HG02938 (cell line): Measurements from ENCODE around the gene YJEFN3.

Experiments
- ATAC-seq: cut with Tn5 transposase; IDR thresholded peaks from one replicate; pipeline ENCODE4 v1.9.1; 2021; ENCODE audit warnings: mild to moderate bottlenecking, moderate library complexity; ENCODE audit not compliant: unreplicated experiment

The YJEFN3 gene, protein sequence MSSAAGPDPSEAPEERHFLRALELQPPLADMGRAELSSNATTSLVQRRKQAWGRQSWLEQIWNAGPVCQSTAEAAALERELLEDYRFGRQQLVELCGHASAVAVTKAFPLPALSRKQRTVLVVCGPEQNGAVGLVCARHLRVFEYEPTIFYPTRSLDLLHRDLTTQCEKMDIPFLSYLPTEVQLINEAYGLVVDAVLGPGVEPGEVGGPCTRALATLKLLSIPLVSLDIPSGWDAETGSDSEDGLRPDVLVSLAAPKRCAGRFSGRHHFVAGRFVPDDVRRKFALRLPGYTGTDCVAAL

DNA sequence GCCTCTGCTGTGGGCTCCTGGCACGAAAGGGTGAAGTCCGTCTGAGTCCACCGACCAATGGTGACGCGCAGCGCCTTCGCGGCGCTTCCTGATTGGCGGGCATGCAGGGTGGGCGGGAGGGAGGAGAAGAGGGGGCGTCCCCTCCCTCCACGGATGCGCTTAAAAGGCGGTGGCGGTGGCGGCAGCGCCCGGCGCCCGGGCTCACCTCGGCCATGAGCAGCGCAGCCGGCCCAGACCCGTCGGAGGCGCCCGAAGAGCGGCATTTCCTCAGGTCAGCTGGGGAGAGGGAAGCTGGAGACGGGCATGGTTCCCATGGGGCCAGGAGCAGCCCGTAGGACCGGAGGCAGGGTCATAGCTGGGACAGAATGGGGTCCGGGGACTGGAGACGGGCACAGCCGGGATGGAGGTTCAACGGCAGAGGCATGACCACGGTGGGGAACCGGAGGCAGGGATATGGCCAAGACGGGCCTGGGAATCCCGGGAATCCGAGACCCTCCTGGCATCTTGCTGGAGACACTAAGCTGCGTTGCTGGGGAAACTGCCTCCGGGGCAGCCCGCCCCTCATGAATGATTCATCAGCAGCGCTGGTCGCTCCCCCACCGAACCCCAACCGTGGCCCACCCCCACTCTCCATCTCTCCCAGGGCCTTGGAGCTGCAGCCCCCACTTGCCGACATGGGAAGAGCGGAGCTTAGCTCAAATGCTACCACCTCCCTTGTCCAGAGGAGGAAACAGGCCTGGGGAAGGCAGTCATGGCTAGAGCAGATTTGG is at the start of gene YJEFN3:
Gene YJEFN3, plus strand, starts transcription at position 191 of the 770 bp plus-strand sequence. Its CDS starts 22 bp downstream, at position 213.
- no peak for ATAC-seq

DNA sequence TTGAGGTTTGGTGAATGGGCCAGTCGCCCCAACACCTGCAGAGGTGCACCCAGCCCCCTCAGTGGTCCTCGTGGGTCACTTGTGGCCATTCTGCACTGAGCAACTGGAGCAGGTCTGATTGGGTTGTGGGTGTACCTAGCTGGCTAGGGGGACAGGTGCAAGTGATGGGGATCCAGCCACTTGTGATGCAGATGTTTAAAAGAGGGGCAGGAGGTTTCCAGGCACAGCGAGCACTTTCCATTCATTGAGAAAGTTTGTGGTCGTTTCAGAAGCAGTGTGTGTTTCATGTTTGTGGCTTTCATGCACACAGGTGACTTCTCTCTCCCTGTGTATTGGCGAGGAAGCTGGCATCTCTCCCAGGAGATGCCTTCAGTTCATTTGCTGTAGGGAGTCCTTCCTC is 48.0 kb upstream of the YJEFN3 start:
- no peak for ATAC-seq

DNA sequence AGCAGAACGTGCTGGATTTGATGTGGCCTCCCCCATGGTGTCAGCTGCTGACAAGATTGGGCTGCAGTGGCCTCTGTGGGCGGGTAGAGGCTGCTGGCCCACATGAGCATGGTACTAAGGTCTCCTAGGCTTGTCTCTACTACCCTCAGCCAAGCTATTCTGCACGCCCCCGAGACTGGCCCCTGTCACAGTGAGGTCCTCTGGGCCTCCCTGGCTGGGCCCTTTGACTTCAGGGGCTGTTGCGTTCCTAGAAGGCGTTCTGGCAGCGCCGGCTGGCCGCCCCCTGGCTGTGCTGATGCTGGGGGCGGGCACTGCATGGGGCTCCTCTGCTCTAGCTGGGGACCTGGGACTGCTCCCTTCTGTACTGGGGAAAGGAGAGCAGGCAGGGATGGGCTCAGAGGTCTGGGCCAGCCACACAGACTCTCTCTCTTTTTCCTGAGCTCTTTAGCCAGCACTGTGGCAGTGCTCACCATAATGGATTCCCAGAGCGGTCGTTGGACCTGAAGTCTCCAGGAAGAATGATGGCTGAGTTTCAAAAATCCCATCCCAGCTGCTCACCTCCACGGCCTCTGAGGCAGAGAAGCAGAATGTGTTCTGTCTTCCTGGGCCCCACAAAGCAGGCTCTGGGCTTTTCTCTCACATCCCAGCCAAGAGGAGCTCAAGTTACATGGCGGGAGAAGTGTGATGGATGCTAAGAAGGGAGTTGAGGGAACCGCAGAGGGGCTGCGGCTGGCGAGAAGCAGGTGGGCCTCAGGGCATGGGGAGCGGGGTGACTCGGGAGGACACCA is 45.7 kb upstream of the YJEFN3 start:
- no peak for ATAC-seq

DNA sequence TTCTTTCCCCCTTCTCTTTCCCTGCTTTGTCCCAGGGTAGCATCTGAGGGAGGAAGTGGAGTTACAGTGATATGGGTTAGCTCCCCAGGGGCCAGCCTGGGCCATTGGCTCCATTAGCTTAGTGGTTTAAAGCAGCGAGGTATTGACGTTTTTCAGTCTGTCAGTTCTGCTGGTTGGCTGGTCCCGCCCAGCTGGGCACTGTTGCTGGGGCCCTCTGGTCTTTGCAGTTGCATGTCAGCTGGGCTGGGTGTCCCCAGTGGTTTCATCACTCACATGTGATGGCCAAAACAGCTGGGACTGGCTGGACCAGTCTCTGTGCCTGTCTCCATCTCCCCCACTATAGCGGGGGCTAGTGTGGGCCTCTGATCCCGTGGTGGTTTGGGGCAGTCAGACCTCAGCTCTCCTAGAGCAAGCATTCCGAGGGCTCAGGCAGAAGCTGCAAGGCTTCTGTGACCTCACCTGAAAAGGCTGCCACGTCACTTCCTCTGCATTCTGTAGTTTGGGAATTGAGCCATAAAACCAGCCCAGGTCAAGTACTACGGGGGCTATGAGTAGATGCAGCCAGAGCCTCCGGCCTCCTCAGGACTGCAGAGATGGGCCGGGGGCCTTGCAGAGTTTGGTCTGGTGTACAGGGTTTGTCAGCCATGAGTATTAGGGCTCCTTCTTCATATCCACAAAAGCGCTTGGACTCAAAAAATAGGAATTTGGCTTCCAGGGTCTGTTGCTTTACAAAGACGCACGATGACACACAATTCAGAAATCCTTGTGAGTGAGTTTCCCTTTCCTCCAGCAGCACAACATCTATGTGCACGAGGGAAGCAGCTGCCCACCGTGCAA is 43.3 kb upstream of the YJEFN3 start:
- ATAC-seq = no peak

DNA sequence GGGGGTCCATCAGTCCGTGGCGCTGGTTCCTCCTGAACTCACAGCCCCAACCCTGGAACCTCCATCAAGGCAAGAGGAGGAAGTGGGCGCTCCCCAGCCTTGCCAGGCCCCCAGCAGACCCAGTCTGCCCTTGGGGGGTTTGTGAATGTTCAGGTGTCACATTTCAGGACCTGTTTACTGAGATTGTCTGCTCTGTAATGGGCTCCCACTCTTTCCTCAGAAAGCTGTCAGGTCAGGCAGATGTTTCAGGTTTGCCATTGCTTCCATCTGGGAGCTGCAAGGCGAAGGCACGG is 42.8 kb upstream of the YJEFN3 start:
- no peak for ATAC-seq

DNA sequence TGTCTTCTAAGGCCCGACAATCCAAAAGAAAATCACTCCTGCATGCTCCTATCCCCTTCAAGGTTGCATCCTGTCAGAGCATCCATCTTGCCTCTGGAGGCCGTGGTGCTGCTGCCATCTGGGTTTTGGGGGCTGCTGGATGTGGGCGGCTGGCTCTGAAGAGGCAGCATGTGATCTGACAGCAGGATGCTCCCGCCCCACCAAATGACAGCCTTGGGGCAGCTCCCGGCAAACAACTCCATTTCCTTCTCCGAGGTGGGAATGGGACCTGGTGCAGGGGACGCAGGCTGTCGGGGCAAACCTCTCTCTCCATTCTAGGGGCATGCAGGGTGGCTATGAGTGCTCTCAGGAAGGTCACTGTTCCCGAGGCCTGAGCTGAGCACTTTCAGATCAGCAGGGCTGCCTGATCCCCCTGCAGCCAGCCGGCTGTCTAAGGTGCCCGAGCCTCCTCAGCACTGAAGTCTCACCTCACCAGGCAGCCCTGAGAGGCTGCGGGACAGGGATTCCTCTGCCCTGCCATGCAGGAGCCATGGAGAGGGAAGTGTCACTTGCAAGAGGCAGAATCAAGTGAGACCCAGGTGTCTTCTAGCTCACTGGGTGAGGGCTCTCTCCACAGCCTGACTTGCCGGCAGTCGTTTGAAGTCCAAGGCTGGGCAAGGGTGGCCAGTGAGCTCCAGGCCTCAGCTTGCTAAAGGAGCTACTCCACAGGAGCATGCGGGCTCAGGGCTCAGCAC is 42.2 kb upstream of the YJEFN3 start:
- ATAC-seq = no peak

DNA sequence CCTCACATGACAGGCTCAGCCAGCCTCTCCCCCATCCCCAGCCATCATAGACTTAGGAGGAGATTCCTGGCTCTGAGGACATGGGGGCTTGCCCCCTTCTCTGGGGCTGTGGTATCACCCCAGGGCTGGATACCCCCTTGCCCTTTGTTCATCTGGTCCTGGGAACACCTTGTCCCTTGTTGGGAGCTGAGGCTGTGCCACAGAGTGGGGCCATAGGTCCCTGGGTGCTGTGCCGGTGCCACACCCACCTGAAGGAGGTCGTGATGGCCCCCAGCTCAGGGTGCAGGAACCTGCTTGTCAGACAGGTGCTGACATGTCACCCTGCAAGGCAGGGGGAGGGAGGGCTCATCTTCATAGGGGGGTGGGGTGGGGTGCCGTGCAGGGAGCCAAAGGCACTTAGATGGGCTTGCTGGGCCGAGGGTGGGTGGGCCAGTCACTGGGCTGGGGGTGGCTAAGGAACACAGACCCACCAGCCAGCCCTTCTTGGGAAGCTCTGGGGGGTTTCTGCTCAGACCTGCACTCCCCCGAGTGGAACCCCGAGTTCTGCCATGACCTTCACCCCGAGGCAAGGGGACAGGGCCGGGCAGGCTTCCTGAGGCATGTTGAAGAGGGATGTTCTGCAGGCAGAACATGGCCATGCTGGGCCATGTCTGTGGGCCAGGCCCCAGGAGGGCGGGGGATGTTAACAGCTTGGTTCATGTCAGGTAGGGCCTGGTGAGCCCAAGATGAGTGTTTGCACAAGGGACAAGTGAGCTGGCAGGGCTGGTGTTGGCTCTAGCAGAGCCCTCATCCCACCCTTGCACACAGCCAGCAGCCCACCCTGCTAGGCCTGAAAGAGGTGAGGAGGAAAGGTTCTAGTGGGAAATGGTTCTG is 41.4 kb upstream of the YJEFN3 start:
- ATAC-seq = no peak

DNA sequence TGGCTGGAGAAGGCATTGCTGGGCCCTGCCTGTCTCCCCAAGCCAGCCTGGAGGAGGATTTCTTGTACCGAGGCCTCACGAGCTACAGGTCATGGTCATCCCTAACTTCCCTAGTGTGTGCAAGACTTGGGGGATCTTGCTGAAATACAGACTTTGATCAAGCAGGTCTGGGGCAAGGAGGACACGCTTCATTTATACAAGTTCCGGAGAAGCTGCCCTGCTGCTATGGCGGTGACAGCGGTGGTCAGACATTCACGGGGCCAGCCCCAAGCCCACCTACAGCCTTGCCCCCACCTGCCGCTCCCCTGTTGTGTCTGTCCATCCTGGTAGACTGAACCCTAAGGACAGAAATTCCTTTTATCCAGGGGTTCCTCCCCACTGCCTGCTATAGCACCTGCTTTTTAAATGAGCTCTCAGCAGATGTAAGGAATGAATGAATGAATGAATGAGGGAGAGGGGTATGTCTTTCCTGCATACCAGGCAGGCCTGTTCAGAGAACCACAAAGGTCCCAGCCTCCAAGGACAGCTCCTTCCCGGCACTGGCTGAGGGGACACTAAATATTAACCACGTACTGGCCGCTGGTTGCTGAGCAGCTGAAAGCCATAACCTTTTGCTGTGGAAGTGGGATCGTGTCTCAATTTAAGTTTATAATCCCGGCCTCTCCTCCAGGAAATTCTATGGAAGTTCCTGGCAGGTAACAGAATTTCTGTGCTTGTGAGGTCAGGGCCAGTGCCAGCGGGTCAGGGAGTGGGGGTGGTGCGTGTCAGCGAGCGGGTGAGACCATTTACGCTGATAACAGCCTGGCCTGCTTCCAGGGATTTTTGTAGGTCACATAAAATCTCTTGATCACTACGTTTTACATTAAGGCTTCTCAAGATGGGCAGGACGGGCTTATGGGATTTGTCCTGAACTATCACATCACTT is 40.5 kb upstream of the YJEFN3 start:
- no peak for ATAC-seq

DNA sequence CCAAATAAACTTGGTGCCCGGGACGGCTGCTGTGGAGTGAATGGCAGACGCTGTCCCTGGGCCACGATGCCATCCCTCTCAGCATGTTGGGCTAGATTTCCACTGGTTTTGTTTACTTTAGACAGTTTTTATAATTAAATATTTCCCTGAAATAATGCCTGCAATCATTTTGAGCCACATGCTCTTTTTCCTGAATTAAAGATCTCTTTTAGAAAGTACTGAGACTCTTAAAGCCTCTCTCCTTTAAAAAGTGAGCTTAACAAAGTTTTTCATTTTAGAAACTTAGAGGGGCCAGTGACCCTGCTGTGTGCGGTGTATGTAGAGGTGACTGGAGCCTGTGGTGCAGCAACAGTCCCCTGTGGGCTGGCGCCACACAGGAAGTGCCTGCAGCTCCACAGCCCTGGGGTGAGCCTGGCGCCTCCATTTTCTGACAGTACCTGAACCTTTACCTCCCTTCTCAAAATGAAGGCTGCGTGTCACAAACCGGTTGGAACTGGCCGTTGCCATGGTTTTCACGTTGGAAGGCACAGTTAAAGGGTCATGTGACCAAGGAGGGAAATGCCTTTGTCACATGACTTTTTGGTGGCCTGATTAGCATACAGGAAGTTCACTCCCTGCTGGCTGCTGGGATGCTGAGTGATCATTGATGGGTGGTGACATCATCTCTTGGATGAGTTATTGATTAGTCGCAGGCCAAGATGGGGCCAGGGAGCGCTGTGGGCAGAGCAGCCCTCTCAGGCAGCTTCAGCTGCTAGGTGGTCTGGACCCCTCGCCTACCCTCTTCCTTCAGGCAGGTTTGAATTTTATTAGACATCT is 39.6 kb upstream of the YJEFN3 start:
- peak; percentile 52 for ATAC-seq

DNA sequence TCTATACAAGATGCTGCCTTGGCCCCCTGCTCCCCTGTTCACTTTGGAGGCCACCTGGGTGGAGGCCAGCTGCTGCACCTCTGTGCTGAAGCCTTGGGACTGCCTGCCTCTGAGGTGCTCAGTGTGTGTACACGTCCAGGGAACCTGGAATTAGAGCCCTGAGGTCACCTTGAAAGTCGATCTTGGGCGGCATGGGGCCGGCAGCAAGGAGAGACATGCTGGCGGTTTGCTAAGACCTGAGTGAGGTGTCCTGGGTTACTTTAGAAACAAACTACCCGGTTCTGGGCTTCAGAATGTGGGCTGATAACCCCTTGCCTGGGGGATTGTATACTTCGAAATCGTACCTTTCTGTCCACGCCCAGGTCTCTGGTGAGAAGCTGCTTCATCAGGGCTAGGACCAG is 38.9 kb upstream of the YJEFN3 start:
- ATAC-seq = no peak

DNA sequence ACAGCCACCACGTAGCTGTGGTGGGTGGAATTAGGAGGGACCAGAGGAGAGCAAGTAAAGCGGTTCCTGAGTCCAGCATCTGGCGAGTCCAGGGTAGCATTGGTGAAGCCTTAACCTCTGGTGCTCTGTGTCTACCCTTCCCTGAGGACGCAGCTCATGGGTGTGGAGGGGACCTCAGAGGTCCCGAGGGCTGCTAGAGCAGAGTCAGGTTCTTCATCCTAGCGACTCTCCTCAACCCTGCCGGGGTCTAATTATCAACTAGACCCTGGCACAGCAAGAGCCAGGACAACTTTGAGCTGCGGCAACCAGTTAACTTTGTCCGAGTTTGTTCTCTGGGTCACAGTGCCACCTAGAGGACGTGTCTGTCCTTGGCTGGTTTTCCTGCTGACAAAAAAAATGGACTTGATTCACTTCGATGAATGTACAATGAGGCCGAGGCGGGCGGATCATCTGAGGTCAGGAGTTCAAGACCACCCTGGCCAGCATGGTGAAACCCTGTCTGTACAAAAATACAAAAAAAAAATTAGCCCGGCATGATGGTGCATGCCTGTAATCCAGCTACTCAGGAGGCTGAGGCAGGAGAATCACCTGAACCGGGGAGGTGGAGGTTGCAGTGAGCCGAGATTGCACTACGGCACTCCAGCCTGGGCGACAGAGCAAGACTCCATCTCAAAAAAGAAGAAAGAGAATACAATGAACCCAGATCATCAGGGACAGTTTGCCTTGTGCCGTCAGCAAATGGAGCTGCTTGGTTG is 38.3 kb upstream of the YJEFN3 start:
- no peak for ATAC-seq

DNA sequence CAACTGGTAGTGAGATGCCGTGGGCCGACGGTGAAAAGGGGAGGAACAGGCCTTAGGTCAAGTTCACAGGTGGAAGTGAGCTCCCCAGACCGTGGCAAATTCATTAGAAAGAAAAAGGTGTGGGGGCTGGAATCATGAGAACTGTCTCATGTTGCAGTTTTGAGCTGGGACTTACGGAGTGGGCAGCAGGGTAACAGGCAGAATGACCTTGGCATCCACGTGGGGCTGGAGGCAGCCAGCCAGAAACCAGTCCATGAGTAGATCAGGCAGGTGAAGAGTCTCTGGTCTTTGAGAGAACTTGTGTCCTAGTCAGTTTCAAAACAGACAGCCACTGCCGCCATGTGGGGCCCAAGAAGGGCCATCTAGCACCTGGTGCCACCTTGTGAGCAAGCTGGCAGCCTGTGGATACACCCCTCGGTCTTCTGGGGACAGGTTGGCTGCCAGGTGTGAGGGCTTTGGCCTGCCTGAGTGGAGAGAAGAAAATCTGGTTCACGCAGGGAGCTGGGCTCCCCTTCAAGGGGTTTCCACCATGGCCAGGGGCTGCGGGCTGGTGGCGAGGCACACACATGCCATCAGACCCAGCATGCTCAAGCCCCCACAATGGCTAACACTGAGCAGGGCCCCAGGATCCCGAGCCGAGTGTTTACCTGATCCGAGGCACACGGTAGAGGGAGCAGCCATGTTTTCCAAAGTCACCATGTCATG is 37.2 kb upstream of the YJEFN3 start:
- no peak for ATAC-seq

DNA sequence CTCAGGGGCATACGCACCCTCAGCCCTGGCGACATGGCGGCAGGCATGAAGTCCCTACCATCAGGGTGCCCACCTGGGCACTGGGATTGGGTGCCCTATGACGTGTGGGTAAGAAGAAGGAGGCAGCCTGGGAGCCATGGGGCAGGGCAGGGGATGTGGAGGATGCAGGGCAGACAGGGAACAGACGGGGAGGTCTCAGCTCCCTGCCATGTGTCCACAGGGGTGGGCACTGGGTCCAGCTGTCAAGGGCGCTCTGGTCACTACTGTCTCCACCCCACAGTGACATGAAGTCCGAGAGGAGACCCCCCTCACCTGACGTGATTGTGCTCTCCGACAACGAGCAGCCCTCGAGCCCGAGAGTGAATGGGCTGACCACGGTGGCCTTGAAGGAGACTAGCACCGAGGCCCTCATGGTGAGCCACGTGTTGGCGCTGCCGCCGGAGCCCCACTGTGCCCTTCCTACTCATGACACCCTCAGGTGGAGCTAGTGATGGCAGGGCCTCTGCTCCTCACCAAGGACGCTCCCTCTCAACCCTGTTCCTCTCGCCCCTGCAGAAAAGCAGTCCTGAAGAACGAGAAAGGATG is 36.6 kb upstream of the YJEFN3 start:
- ATAC-seq = no peak

DNA sequence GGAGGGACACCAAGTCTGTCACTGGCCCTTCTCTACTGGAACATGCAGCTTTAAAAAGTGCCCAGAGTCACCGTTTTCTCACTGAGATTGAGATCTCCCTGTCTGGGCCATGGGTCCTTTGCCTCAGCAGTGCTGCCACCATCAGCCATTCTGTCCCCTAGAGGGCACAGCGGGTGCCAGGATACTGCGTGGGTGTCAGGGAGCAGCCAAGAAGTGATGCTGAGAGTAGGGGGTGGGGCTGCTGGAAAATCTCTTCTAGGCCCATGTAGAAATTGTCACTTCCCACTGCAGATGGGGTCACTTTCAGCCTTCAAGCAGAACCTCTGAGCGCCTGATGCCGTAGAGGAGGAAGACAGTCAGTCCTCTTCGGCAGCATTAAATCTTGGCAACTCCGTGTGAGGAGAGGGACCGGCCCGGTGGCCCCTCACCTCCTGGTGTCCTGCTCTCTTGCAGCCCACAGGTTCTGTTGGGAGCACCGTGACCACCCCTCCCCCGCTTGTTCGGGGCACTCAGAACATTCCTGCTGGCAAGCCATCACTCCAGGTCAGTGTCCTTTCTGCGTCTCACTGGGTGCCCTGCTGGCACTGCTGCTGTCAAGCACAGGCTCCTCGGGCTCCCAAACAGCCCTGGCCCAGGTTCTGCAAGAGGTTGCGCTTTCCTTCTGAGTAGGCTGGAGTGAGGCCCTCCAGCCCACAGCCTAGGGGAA is 34.7 kb upstream of the YJEFN3 start:
- no peak for ATAC-seq
